ENCODE results near the gene SLC25A51. TPM values are rescaled to one million over a fixed set of nuclear protein-coding genes. Genes with fewer than 3 reads are reported as not detected.

SLC25A51 gene
- total RNA-seq, 1 donor from 2014 or later, result 35.4 TPM

- no peak for DNase-seq (ENCODE audit: extremely low read depth, low read depth, low spot score)
These were observed 63.2 kb downstream of the SLC25A51 start for GRCh38 chr9:37840560-37841194.

- DNase-seq (ENCODE audit: extremely low read depth, low read depth, low spot score), result no peak
These were observed 64.1 kb downstream of the SLC25A51 start for GRCh38 chr9:37839496-37840461.

Other genes with a start within 250 kb of the SLC25A51 start
- 4.8 and 8.6 TPM in 2 replicates for gene TRMT10B, start 150.3 kb downstream of the SLC25A51 start, total RNA-seq
- 26.8 and 26.9 TPM in 2 replicates for gene EXOSC3, start 119.1 kb downstream of the SLC25A51 start, total RNA-seq
- gene DCAF10, start 103.3 kb downstream of the SLC25A51 start, total RNA-seq, result 29.7 and 40.3 TPM in 2 replicates
- gene SHB, start 165.1 kb upstream of the SLC25A51 start, total RNA-seq, result 42.1 and 42.8 TPM in 2 replicates

All from glomerular endothelial cell (primary cell).